ENCODE results near the gene LATS2. TPM values are rescaled to one million over a fixed set of nuclear protein-coding genes. Genes with fewer than 3 reads are reported as not detected.

LATS2 gene
- total RNA-seq, 1 donor from 2014 or later = 29.8 TPM

DNA sequence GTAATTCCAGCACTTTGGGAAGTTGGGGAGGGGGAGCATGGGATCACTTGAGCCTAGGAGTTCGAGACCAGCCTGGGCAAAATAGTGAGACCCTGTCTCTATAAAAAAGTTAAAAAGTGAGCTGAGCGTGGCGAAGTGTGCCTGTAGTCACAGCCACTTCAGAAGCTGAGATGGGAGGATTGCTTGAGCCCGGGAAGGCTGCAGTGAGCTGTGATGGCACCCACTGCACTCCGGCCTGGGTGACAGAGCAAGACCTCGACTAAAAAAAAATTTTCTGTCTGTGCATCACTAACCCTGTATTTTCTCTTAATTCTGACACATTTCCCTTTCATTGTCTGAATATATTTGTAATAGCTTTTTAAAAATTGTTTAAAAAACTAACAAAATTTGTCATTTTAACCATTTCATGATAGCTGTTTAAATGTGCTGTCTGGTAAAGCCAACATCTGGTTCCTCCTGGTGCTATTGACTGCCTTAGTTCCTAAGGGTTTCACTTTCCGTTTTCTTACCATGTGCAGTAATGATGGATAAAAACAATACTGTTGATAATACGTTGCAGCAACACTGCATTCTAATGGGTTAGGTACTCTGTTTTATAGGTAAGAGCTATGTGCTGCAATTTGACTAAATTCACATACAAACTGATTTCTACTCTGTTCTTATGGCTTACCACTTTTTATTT, 29.7 kb downstream of the LATS2 start:
- peaks cover 4% of the 10 kb centered on the region for H3K9me3 Mint-ChIP-seq (ENCODE audit: unreplicated experiment)
- H3K27ac Mint-ChIP-seq (ENCODE audit: unreplicated experiment) = no peak overlapping the region
- peaks cover 41% of the 10 kb centered on the region for H3K4me1 Mint-ChIP-seq (ENCODE audit: unreplicated experiment)
- H3K27me3 Mint-ChIP-seq (ENCODE audit: unreplicated experiment) = peaks cover 3% of the 10 kb centered on the region
- peaks cover 8% of the 10 kb centered on the region for H3K36me3 Mint-ChIP-seq (ENCODE audit: low read depth, unreplicated experiment)
- no peak overlapping the region for H3K4me3 Mint-ChIP-seq (ENCODE audit: unreplicated experiment)
- TF ChIP-seq, protein P1, sequence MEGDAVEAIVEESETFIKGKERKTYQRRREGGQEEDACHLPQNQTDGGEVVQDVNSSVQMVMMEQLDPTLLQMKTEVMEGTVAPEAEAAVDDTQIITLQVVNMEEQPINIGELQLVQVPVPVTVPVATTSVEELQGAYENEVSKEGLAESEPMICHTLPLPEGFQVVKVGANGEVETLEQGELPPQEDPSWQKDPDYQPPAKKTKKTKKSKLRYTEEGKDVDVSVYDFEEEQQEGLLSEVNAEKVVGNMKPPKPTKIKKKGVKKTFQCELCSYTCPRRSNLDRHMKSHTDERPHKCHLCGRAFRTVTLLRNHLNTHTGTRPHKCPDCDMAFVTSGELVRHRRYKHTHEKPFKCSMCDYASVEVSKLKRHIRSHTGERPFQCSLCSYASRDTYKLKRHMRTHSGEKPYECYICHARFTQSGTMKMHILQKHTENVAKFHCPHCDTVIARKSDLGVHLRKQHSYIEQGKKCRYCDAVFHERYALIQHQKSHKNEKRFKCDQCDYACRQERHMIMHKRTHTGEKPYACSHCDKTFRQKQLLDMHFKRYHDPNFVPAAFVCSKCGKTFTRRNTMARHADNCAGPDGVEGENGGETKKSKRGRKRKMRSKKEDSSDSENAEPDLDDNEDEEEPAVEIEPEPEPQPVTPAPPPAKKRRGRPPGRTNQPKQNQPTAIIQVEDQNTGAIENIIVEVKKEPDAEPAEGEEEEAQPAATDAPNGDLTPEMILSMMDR (IDR thresholded peaks at IDR 0.05; ENCODE audit: unreplicated experiment) = no peak
- no peak for DNase-seq (ENCODE audit: low spot score)

DNA sequence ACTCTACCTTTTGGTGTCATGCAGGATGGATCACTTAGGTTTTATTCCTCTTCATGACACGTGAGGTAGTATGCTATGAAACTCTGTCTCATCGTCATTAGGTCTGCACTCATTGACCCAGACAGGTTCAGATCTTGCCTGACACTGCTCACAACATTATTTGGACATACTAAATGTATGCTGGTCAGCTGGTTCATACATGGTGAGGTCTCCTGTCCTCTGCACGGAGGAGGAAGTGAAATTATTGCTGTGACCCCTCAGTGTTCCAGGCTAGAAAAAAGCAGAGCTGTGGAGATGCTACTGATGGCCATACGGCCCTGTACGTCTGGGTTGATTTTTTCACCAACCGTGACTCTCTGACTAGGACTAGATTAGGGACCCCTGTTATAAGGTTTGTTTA, 35.8 kb downstream of the LATS2 start:
- Mint-ChIP-seq H3K4me3 (ENCODE audit: unreplicated experiment) (no peak overlapping the region), H3K9me3 (ENCODE audit: unreplicated experiment) (no peaks in the 10 kb centered on the region)
- TF ChIP-seq, protein P1 (IDR thresholded peaks at IDR 0.05; ENCODE audit: unreplicated experiment) = no peak

DNA sequence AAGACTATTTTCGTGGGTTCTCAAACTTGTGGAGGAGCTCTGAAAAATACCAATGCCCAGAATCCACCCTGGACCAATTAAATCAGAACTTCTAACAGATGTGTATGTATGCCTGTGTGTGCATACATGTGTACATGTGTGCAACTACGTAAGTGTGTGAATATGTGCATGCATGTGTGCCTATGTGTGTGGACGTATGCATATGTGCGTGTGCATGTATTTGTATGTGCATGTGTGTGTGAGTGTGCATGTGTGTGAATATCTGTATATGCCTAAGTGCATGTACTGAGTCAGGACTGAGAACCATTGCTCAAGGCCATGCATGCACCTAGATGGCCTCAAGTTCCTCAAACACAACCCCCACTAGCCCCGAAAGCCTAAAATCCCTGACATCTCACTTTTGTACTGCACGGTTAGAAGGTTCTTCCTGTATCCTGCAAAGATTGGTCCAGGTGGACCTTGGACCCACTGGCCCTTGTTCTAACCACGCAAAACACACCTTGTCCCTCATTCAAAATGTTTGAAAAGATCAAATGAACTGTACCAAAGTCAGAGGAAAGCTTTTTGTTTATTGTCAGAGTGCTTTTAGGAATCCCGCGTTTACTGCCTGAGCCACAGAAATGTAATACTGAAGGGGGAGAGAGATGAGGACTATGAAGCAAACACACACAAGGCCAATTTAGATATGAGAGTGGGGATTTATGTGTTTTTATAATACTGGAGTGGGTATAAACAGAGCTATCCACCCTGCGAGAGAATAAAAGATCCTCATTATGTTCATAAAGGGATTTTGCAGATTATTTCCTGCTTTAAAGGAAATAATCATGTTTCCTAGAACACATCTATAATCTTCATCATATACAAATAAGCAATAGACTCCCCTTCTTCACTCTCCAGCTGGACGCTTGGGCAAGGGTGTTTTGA, 39.1 kb downstream of the LATS2 start:
- peaks cover 5% of the 10 kb centered on the region for H3K27me3 Mint-ChIP-seq (ENCODE audit: unreplicated experiment)
- no peaks in the 10 kb centered on the region for H3K4me1 Mint-ChIP-seq (ENCODE audit: unreplicated experiment)
- H3K4me3 Mint-ChIP-seq (ENCODE audit: unreplicated experiment) = no peak overlapping the region
- TF ChIP-seq, protein P1 (IDR thresholded peaks at IDR 0.05; ENCODE audit: unreplicated experiment) = no peak
- no peak overlapping the region for H3K27ac Mint-ChIP-seq (ENCODE audit: unreplicated experiment)
- no peaks in the 10 kb centered on the region for H3K9me3 Mint-ChIP-seq (ENCODE audit: unreplicated experiment)
- H3K36me3 Mint-ChIP-seq (ENCODE audit: low read depth, unreplicated experiment) = peaks cover 6% of the 10 kb centered on the region
- DNase-seq (ENCODE audit: low spot score) = no peak

More for the DNA sequence above, 35.8 kb downstream of the LATS2 start:
- Mint-ChIP-seq H3K36me3 (ENCODE audit: low read depth, unreplicated experiment) (peaks cover 4% of the 10 kb centered on the region), H3K27ac (ENCODE audit: unreplicated experiment) (no peak overlapping the region), H3K4me1 (ENCODE audit: unreplicated experiment) (no peaks in the 10 kb centered on the region), H3K27me3 (ENCODE audit: unreplicated experiment) (peaks cover 5% of the 10 kb centered on the region)
- DNase-seq (ENCODE audit: low spot score) = no peak

DNA sequence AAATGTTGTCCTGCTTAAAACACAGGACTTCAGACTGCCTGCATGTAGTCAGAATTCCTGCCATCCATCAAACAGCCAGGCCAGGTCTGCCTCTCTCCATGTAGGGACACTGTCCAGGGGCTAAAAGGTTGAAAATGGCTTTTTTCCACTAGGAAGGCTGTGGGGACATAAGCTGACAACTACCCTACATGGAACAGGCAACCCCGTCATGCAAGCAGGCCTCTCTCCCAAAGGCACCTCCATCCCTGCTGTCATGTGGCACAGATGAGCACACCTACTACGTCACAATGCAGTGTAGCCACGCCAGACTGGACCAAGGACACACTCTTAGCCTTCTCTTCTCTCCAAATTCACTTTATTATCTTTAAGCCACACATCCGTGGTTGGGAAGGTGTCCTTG, 40.8 kb downstream of the LATS2 start:
- Mint-ChIP-seq H3K27me3 (ENCODE audit: unreplicated experiment) (peaks cover 5% of the 10 kb centered on the region), H3K4me1 (ENCODE audit: unreplicated experiment) (no peaks in the 10 kb centered on the region), H3K36me3 (ENCODE audit: low read depth, unreplicated experiment) (peaks cover 6% of the 10 kb centered on the region), H3K4me3 (ENCODE audit: unreplicated experiment) (no peak overlapping the region), H3K27ac (ENCODE audit: unreplicated experiment) (no peak overlapping the region), H3K9me3 (ENCODE audit: unreplicated experiment) (no peaks in the 10 kb centered on the region)
- TF ChIP-seq, protein P1 (IDR thresholded peaks at IDR 0.05; ENCODE audit: unreplicated experiment) = no peak
- no peak for DNase-seq (ENCODE audit: low spot score)

DNA sequence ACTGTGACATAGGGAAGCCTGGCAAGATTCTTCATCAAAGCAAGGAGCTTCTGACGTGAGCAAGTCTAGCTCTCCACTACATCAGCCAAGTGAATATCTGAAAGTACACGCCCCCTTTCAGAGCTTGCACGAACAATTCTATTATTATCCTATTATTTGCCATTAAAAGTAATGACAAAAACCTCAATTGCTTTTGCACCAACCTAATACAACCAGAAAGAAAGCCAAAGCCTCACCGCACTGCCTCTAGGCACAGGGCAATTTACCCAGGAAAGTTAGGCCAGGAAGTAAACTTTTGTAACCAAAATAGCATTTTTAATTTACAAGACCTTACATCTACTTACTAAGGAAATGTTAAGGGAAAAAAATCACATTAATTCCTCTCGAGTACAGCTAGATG, 41.2 kb downstream of the LATS2 start:
- no peak overlapping the region for H3K27ac Mint-ChIP-seq (ENCODE audit: unreplicated experiment)
- no peaks in the 10 kb centered on the region for H3K9me3 Mint-ChIP-seq (ENCODE audit: unreplicated experiment)
- no peak overlapping the region for H3K4me3 Mint-ChIP-seq (ENCODE audit: unreplicated experiment)

More for the DNA sequence above, 41.2 kb downstream of the LATS2 start:
- Mint-ChIP-seq H3K27me3 (ENCODE audit: unreplicated experiment) (peaks cover 5% of the 10 kb centered on the region), H3K4me1 (ENCODE audit: unreplicated experiment) (peaks cover 1% of the 10 kb centered on the region), H3K36me3 (ENCODE audit: low read depth, unreplicated experiment) (peaks cover 6% of the 10 kb centered on the region)
- DNase-seq (ENCODE audit: low spot score) = no peak
- TF ChIP-seq, protein P1 (IDR thresholded peaks at IDR 0.05; ENCODE audit: unreplicated experiment) = no peak
